HG03442 (cell line): ENCODE data around the gene ASIC2.

Experiments used
- ATAC-seq: cut with Tn5 transposase; IDR thresholded peaks from one replicate; pipeline ENCODE4 v1.9.1; 2021; ENCODE audit warnings: mild to moderate bottlenecking, moderate library complexity; ENCODE audit not compliant: unreplicated experiment

The ASIC2 gene

DNA sequence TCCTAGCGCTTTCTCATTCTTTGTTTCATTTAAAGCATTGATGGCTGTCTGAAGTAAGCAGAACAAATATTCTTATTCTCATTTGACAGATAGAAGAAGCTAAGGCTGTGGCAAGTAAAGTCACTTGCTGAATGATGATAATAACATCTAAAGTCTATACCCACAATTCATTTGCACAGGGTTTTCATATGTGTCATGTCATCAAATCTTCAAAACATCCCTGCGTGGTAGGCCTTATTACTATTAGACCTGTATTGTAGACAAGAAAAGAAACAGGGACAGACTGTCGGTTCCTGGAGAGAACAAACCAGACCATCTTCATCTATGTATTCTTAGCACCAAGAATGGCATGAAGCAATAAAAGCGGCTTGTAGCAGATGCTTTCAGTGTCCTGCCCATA is 85.9 kb downstream of the ASIC2 start:
- ATAC-seq = no peak

- ATAC-seq = no peak
These were observed 87.5 kb downstream of the ASIC2 start for GRCh38 chr17:33205552-33205951.

- no peak for ATAC-seq
These were observed 88.4 kb downstream of the ASIC2 start for GRCh38 chr17:33204701-33205100.

- no peak for ATAC-seq
These were observed 88.9 kb downstream of the ASIC2 start for GRCh38 chr17:33204156-33204555.

DNA sequence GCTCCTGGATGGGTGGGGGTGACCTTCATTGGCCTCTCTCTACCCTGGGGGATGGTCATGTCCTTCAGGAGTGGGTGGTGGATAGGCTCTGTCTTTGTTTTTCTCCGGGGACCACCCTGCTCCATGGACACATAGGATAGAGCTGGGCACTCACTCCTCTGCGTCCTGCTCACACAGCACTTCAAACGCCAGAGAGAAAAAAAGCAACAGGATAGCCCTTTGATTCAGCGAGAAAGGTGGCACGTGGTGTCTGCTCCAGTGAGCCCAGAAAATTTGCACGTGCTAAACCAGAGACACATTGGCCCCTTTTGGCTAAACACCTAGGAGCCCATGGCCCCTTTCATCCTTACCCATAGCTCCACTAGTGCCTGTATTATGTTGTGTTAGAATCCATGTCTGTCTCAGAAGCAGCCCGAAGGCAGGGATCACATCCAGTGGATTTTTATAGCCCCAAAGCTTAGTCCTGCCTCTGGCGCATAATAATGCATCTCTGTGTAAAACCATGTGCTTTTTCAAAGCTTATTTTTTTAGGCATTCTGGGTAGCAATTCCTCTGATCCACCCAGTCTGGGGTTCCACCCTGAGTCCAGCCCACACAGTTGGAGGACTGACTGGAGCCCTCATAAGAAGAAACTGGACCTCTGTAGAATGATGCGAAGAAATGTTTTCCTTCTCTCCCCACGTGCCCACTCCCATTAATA is 90.1 kb downstream of the ASIC2 start:
- no peak for ATAC-seq

DNA sequence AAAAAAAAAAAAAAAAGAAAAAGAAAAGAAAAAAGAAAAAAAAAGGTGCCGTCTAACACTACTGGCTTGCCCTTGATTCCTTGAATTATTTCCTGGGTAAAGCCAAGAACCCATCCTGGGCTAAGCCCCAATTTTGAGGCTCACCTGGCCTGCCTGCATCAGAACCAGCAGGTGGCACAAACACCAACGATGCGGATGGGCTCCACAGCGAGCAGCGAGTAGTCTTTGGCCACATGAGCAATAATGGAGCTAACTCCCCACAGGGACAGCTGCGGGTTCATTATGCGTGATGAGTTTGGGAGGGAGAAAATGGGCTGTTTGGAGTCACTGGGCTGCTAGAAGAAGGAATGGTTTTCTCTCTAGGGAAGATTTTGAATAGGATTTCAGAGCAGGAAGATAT is 91.1 kb downstream of the ASIC2 start:
- no peak for ATAC-seq

- no peak for ATAC-seq
These were observed 91.8 kb downstream of the ASIC2 start for GRCh38 chr17:33201283-33201682.

- ATAC-seq = no peak
These were observed 92.5 kb downstream of the ASIC2 start for GRCh38 chr17:33200587-33200986.

- ATAC-seq = no peak
These were observed 93.3 kb downstream of the ASIC2 start for GRCh38 chr17:33199571-33200510.

DNA sequence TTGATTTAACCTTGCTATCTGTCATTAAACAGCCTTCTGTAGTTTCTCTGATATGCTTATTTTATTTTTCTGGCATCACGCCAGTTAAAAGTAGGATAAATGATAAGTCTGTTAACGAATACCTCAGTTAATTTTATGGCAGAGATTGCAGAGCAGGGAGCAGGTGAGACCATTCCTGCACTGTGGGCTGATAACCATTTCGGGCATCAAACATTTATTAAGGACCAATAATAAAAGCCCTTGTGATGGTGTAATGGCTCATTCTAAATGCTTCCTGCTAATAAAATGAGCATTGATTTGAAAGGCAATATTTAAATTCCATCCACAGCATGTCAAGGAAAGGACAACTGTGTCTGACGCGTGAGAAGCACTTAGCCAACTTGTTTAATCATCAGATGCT is 94.1 kb downstream of the ASIC2 start:
- no peak for ATAC-seq

DNA sequence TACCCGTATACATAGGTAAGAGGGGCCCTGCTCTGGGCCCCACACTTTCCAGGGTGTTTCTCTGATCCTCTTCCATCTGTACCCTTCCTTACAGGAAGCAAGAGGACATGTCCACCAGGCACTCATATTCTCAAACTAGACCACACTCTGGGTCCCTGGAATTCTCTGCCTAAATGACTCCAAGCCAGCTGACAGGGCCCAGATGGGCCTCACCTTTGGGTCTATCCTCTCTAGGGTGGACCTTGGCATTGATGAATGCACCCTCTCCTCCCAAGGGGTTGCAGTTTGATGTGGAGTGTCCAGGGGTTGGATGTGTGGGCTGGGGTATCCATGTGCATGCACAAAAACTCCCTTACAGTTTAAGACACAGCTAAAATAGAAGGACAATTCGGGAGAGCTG is 95.8 kb downstream of the ASIC2 start:
- ATAC-seq = no peak

GRCh38 chr17:33196883-33197282 is 96.2 kb downstream of the ASIC2 start:
- no peak for ATAC-seq

- no peak for ATAC-seq
These were observed 99.9 kb downstream of the ASIC2 start for GRCh38 chr17:33192951-33193911.

DNA sequence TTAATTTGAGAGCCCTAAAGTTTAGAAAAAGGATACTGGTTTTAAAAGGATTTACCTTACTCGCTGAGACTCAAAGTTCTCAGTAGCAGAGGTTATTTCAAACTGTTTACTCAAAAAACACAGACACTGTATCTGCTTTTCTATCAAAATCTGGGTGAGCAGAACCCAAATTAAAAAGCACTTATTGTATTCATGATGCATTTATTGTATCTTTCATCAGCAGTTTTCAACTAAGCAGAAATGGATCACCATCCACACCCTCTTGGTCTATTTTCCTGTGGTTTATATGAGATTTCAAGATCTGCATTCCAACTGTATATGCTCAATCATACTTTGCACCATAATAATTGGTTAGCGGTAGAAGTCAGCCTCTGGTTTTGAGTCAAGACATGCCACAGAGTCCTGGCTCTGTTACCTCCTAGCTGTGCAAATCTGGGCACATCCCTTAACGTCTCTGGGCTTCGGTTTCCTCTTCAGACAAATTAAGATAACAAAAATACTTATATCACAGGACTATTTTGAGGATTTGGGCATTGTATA is 109.5 kb downstream of the ASIC2 start:
- ATAC-seq = no peak

DNA sequence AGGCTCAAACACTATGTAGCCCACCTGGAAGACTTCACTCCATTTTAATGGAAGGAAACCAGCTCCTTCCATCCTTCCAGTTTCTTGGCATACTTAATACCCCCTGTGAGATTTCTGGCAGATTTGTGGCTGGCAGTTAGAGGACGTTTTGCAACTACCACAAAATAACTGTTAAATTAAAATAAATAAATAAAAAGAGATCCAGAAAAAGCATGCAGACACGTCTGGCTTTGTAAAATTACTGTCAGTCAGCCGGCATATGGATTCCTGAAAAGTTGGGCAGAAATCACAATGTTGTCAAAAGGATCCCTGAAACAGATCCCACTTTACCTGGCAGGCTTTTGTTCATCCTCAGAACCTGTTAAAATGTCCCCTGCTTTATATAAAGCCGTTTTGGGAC is 113.9 kb downstream of the ASIC2 start:
- ATAC-seq = no peak

- ATAC-seq = no peak
These were observed 114.4 kb downstream of the ASIC2 start for GRCh38 chr17:33178681-33179080.

DNA sequence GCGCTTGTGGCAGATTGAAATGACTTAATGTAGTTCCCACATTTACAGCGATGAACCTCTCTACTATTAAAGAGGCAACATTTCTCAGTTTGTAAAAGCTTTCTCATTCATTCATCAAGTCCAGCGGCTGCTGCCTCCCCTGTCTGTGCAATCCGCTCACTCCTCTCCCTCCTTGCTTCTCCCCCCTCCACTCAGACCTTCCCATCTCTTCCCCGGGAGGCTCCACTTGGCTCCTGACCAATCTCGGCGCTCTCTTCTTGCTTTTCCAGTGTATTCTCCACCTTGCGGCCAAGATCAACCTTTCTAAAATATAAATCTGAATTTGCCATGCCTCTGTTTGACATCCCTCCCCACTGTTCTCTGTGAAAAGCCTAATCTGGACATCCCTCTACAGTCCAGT is 117.5 kb downstream of the ASIC2 start:
- ATAC-seq = no peak

DNA sequence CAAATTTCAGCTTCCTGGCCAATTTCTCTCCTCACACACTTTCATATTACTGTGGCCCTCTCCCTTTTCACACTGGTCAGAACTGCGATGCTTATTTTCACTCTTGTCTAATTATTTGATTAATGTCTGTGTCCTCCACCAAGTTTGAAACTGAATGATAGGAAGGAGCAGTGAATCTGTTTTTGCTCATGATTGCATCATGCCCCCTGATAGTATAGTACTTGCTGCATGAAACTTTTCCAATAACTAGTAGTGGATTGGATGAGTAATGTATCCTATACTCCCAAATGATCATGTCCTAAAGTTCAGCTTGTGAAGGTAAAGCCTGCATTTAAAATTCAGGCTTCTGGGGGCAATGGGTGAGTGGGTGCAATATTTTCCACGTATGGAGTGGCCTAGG is 121.2 kb downstream of the ASIC2 start:
- ATAC-seq = no peak

DNA sequence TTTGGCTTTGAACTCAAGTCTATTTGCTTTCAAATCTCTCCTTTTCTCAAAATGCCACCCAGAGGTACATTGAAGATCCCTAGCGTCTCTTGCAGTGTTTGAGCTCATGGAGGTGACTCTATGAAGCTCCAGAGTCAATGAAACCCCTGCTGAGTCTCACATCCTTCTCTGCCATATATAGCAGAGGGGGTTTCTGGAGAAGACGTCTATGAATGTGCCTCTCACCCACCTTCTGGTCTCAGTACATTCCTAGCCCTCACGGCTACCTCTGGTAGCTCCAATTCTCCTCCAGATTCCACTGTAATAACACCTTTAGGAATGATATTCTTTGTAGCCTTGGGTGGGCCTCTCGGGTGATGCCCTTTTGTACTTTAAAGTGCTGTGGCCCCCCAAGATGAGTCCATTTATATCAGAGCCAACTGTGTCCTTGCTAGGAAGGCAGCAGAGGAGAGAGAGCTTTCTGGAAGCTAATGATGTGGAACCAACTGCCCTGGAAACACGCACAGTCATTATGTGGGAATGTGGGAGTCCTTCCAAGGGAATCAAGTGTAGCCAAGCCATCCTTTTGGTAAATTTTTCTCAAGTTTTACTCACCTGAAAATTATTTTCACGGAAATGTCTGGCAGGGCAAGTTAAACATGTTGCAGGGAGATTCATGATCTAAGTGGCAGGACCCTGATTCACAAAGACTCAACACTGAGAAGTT is 123.4 kb downstream of the ASIC2 start:
- ATAC-seq = no peak

- ATAC-seq = no peak
These were observed 125.4 kb downstream of the ASIC2 start for GRCh38 chr17:33167736-33168135.
